GM19240 (cell line): ENCODE data around the gene CNP.

ENCODE experiments used
- DNase-seq: peaks from one replicate; pipeline ENCODE4 v3.0.0; 2011; ENCODE audit warnings: low spot score; ENCODE audit not compliant: insufficient read length

Gene CNP

DNA sequence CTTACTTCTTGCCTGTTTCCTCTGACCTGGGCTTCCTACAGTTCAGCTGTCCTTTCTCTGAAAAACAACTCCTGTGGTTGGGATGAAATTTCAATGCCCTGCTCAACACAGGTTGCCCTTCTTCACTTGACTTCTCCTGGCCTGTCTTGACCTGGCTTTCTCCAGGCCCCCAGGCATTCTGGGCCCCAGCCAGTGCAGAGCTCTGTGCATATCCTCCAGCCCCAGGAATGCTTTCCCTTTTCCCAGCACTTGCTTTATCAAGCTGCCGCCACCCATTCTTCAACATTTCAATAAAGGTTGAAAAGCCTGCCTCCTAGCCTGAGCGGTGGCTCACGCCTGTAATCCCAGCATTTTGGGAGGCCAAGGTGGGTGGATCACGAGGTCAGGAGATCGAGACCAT, 25.4 kb upstream of the CNP start:
- DNase-seq = no peak

DNA sequence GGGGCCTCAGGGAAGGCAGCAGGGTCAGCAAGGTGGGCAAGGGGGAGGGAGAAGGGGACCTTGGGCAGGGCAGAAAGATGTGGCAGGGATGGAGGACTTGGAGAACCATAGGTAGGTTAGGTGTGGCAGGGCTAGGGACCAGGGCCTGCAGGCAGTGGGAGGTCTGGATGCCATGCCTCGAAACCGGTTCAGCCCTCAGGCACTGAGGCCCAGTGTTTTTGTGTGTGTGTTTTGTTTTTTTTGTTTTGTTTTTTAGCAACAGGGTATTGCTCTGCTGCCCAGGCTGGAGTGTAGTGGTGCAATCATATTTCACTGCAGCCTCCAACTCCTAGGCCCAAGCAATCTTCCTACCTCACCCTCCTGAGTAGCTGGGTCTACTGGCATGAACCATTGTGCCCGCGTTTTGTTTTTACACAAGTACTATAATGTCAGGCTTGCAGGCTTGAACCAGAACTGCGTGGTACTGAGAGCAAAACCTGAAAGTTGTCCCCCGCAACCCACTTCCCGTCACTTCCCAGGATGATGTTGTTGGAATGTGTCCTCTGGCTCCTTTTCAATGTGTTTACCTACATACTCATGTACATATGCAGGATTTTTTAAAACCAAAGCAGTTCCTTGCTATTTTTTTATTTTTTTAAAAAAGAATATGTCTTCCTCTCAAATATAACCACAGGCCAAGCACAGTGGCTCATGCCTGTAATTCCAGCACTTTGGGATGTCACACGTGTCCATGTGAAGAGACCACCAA, 23.8 kb upstream of the CNP start:
- DNase-seq = no peak

DNA sequence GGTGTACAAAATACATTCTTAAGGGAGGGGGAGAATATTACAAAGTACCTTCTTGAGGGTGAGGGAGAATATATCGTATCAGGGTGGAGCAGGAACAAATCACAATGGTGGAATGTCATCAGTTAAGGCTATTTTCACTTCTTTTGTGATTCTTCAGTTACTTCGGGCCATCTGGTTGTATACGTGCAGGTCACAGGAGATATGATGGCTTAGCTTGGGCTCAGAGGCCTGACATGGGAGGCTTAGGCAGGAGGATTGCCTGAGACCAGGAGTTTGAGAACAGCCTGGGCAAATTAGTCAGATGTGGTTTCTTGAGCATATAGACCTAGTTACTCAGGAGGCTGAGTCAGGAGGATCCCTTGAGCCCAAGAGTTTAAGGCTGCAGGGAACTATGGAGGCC, 23.1 kb upstream of the CNP start:
- no peak for DNase-seq

DNA sequence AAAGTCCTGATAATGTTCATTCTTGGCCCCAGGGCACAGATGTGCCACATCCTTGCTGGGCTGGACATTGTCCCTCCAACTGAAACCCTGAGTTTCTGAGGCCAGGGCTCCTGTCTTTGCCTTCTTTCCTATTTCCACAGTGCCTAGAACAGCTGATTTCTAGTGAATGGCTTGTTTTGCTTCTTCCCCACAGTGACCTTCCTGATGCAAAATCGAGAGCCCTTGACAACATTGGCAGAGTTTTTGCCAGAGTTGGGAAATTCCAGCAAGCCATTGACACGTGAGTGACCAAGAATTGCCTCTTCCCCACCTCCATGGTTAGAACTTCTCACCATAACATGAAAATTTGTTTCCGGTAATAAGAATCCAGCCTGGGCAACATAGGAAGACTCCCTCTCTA, 21.7 kb upstream of the CNP start:
- no peak for DNase-seq

DNA sequence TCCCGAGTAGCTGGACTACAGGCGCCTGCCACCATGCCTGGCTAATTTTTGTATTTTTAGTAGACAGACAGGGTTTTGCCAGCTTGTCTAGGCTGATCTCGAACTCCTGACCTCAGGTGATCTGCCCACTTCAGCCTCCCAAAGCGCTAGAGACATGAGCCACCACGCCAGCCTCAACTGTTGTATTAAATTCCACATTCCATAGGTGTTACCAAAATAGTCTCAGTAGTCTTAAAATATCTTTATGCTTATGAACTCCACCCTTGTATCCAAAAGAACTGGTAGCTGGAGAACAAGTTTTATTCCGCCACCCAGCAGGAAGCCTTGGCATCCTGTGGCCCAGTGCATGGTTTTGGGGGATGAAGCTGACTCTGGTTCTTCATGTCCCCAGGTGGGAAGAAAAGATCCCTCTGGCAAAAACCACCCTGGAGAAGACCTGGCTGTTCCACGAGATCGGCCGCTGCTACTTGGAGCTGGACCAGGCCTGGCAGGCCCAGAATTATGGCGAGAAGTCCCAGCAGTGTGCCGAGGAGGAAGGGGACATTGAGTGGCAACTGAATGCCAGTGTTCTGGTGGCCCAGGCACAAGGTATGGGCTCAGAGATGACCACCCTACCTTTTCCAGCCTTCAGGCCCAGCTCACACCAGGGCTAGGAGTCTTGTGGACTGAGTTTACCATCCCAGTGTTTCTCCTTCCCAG, 17.7 kb upstream of the CNP start:
- DNase-seq = no peak

DNA sequence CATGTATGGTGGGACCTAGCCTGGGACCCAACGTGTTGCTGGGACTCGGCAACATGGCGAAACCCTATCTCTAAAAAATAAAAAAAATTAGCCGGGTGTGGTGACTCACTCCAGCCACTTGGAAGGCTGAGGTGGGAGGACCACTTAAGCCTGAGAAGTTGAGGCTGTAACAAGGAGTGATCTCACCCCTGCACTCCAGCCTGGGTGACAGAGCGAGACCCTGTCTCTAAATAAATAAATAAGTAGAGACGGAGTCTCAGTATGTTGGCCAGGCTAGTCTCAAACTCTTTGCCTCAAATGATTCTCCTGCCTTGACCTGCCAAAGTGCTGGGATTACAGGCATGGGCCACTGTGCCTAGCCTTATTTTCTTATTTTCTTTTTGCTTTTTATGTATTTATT, 10.1 kb upstream of the CNP start:
- no peak for DNase-seq

DNA sequence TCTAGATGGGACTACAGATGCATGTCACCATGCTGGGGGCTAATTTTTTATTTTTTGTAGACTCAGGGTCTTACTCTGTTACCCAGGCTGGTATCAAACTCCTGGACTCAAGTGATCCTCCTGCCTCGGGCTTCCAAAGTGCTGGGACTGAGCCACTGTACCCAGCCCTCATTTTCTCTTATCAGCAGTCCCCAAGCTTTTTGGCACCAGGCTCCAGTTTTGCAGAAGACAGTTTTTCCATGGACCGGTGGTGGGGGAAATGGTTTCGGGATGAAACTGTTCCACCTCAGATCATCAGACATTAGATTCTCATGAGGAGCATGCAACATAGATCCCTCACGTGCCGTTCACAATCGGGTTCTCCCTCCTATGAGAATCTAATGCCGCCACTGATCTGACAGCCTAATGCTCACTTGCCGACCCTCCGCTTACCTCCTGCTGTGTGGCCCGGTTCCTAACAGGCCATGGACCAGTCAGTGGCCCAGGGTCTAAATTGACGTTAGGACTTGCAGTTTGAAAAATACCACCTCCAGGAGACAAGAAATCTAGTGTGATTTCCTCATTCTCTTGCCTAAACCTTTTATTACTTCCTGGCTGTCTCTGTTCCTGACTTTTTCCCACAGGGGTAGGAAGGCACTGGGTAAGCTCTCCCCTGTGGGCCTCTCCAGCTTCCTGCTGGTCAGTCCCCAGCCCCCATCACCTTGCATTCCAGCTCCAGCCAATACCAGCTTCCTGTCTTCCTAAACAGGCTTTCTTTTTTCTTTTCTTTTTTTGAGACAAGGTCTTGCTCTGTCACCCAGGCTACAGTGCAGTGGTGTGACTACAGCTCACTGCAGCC, 9.3 kb upstream of the CNP start:
- no peak for DNase-seq

DNA sequence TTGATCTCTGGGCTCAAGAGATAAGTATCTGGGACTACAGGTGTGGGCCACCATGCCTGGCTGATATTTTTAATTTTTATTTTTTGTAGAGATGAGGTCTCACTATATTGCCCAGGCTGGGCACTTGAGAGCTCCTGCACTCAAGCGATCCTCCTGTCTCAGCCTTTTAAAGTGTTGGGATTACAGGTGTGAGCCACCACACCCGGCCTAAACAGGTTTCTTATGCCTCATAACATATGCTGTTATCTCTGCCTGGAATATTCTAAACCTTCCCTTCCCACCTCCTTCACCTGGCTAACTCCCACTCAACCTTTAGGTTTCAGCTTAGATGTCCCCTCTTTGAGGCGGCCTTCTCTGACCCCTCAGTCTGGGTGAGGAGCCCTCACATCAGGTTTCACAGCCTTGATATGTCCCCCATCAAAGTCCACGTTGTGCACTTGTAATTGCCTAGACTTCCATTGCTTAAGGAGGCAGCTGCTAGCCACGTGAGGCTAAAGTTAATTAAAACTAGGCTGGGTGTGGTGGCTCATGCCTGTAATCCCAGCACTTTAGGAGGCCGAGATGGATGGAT, 8.6 kb upstream of the CNP start:
- DNase-seq = no peak

DNA sequence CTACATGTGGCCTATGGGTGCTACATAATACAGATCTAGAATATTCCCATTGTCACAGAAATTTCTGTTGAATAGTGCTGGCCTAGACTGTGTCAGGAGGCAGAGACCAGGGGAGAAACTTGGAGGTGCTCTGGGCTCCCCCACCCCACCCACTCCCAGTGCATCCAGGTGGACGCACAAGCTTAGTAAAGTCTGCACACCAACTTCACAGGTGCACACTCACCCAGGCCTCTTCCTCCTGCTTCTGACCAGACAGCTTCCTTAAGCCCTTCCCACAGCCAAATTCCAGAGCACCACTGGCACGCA, 7.6 kb upstream of the CNP start:
- no peak for DNase-seq

DNA sequence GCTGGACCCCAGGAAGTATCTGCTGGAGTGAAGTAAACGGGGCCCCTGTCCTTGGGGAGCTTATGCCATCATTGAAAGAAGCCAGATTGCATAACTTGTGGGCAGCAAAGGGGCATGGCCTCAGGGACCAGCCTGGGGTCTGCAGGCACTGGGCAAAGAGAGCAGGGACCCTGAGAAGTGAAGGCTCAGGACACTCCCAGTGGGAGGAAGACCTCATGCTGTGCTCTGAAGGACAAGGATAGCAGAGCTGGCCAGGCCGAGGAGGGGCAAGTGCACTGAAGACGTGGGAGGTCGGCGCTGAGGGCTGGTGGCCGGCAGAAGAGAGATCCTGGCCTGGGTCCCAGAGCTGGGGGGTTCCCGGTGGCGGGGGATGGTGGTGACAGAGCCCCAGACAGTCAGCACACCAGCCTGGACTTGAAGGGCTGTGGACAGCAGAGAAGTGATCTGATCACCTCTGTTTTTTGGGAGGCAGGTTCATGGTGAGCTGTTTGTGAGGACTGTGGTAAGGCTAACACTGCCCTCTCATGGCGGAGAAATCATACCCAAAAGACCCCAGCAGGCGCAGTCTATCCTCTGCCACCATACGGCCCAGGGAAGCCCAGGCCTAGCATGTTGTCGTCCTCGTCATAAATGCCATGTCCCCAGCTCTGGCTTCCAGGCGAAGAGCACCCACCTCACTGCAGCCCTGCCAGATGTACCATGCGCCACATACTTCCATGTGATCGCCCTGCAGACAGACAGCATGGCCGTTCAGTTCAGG, 7.1 kb upstream of the CNP start:
- DNase-seq = no peak

DNA sequence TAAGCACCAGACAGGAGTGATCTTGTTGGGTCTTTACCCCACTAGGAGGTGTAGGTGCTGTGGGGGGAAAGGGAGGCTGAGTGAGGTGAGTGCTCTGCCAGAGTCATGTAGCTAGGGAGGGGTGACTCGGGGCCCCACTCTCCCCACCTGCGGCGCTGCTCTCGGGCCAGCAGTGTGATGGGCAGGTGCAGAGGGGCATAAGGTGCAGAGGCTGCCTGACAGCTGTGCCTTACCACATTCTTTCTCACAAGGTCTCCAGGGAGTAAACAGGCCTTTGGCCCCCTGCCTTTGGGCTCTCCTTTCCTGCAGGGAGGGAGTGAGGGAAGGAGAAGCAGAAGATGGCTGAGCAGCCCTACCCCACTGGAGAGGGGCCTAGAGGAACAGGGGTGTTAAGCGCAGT, 4.5 kb upstream of the CNP start:
- no peak for DNase-seq

DNA sequence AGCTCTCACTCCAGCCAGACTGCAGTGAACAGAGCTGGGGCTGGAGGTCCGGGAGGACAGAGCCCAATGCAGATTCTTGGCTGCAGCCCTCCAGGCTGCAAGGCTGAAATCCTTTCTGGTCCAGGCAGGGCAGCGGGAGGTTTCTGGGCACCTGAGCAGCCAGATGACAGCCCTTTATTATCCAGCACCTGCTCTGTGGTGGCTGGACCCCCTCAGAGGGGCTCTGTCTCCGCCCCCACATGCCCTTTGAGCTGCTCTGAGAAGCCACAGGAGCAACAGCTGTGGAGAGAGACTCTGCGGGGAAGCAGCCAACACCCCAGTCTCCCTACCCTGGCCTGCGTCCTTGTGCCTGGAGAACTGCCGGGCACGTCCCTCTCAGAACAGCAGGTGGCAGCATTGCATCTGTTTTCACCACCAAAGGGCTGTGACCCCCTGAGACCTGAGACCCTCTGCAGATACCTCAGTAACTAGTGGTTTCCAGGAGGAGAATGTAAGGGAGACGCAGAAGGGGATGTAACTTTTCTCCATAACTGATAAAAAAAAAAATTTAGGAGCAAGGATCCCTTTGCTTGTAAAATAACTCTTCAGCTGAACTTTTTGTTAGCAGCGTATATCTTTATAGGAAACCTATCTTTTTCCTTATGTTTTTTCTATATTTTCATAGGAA, 3.7 kb upstream of the CNP start:
- peak; percentile 73 for DNase-seq

DNA sequence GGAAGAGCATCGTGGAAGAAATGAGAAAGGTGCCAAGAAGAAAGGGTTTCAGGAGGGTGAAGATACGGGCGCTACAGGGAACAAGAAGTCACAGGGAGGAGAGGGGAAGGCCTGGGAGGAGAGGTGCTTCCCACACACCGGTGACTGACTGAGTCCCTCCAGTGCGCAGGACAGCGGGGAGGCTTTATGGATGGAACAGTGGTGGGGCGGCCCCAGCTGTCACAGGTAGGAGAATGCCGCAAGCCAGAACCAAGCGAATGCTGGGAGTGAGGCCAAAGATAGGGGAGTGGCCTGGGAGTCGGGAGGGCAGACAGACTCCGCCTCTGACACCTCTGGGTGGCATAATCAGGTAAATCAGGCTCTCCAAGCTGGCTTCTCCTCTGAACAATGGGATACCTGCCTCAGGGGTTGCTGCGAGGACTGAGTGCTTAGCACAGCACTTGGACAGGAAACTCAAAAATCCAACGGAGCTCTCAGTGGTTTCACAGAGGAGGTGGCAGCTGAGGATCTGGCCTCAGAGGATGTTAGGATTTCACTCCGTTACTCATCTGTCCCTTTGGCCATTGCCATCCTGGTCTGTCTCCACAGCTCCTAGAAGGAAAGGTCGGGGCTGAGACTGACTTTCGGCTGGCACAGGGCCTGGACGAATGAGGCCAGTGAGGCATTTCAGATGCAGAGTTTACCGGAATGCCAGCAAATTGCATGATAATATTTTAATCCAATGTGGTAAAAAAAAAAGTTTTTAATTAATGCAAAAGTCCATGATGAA, 717 bp upstream of the CNP start:
- peak; percentile 70 for DNase-seq

DNA sequence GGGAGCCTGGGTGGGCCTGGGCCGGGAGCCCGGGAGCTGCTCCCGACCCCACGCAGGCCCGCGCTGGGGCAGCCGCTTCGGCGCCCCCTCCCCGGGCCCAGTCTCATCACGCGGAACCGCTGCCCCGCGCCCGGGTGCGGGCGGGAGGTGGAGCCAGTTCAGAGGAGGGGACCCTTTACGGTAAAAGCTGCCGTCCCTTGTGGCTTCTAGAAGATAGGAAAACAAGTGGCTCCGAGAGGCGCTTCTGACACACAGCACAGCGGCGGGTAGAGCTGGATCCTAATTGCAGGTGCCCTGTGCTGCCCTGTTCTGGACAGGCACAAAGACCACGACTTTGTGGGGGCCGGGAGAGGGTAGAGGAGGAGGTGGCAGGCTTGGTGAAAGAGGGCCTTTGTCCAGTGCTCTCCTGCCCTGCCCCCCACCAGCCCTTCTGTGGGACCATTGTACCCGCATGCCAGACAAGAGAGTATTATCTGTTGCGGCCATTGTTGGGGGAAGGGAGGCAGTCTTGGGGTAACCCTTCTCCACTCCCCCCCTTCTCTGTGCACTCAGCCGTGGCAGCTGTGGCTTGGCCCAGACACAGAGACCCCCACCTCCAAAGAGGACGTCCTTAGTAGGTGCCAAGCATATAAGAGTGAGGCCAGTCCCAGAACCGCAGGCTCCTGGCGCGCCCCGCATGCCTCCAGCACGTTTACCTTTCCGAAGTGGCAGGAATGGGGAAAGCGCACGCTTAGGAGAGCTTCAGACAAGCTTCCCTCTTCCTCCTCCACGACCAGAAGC, 736 bp downstream of the CNP start:
- no peak for DNase-seq

DNA sequence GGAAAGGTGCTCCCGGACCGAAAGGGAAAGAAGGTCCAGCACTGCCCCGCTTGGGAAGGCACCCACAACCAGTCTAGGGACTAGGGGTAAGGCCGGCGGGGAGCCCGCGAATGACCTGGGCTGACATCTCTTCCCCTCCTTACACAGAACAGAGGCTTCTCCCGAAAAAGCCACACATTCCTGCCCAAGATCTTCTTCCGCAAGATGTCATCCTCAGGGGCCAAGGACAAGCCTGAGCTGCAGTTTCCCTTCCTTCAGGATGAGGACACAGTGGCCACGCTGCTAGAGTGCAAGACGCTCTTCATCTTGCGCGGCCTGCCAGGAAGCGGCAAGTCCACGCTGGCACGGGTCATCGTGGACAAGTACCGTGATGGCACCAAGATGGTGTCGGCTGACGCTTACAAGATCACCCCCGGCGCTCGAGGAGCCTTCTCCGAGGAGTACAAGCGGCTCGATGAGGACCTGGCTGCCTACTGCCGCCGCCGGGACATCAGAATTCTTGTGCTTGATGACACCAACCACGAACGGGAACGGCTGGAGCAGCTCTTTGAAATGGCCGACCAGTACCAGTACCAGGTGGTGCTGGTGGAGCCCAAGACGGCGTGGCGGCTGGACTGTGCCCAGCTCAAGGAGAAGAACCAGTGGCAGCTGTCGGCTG, 1.5 kb downstream of the CNP start:
- no peak for DNase-seq

DNA sequence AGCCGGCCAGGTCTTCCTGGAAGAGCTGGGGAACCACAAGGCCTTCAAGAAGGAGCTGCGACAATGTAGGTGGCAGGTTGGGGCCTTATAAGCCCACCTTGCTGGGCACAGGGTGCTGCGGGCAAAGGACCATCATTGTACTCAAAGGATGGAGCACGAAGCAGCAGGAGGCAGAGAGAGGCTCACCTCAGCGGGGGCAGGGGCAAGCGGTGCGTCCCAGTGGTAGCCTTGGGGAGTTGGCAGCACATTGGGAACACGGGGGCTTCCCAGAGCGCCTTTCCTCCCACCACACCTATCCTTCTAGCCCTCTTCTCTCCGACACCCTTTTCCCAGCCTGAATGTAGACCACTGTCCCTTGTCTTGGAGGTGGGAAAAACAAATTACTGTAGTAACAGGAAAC, 2.1 kb downstream of the CNP start:
- no peak for DNase-seq

DNA sequence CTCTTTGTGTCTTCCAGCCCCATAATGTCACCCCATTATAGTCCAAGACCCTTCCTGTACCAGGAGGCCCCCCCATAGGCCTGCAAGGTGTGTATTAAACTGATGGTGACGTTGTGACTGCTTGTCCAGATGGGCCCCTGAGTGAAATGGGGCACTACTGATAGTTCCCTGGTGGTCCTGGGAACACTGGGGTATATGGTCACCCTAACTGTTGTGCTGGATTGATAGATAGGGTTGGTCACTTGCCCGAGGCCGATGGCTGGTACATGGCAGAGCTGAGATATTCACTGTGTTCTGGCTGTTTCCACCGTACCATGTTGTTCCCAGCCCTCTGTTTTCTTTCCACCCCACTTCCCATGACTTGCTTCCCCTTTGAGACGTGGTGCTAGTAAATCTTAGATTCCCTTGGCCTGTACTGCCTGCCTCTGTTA, 4.3 kb downstream of the CNP start:
- no peak for DNase-seq

DNA sequence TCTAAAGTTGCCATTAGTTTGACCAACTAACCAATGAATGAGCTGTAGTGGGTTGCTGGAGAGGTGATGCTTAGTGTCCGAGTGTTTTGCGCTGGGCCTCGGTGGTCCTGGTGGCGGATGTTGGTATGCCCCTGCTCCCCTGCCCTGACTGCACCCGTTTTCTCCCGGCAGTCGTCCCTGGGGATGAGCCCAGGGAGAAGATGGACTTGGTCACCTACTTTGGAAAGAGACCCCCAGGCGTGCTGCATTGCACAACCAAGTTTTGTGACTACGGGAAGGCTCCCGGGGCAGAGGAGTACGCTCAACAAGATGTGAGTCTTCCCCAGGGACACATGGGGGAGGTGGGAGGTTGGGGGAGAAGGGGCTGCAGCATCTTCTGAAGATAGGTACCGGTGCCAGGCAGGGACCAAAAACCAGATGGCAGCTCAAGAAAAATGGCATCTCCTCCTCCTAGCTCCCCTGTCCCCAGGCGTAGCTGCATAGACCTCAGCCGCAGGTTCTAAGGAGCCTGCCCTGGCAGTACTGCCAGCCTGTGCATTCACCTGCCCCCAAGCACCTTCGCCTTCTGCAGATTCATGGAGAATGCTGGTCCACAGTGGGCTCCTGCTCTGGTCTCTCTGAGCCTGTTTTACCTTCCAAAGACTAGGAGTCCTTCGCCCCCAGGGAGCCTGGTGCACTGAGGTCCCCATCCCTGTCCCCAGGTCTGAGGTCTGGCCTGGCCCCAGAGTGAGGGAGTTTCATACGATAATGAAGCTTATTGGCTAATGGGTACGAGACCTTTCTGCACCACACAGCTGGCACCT, 5.3 kb downstream of the CNP start:
- no peak for DNase-seq
